Stimulated activated memory B cell treated with anti-CD40 and anti-IgM and Interleukin-4, amounts not matched to agents 10 μg/mL and 1 μg/mL and 100 μg/mL, for 72 hours (primary cell): ENCODE data around the gene AUTS2.

Source experiments
- ATAC-seq: fragments of 150-1000 bp; cut with Tn5 transposase; 2 replicates; pipeline ENCODE4 v1.10.0; 2021
- H3K27ac Mint-ChIP-seq: one replicate; pipeline ENCODE4 v1.8.0; 2022; ENCODE audit warnings: mild to moderate bottlenecking, mixed read lengths
- H3K27me3 Mint-ChIP-seq: one replicate; pipeline ENCODE4 v1.8.0; 2022; ENCODE audit warnings: mixed read lengths
- H3K36me3 Mint-ChIP-seq: one replicate; pipeline ENCODE4 v1.8.0; 2022; ENCODE audit warnings: mixed read lengths
- H3K4me1 Mint-ChIP-seq: one replicate; pipeline ENCODE4 v1.8.0; 2022; ENCODE audit warnings: mixed read lengths
- H3K4me3 Mint-ChIP-seq: one replicate; pipeline ENCODE4 v1.8.0; 2022; ENCODE audit warnings: mild to moderate bottlenecking, moderate library complexity, mixed read lengths
- H3K9me3 Mint-ChIP-seq: one replicate; pipeline ENCODE4 v1.8.0; 2022; ENCODE audit warnings: mixed read lengths

AUTS2 gene

DNA sequence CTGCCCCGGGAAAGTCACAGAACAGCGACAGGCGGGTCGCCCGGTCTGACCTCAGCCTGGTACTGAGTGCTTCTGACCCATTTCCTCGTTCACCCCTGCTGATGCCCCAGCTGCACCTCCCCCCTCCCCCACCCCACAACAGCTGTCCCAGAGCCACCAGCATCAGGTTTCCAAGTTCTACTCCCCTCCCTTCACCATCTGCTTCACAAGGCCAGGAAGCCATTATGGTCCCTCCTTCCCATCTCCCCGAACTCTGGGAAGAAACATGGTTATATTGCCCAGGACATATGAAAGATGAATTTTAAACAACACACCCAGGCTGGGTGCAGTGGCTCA, 1231.8 kb downstream of the AUTS2 start:
- Mint-ChIP-seq H3K27ac (no peak overlapping the region), H3K4me1 (peaks cover 14% of the 10 kb centered on the region), H3K4me3 (no peak overlapping the region), H3K27me3 (peaks cover 22% of the 10 kb centered on the region), H3K36me3 (no peaks in the 10 kb centered on the region), H3K9me3 (peaks cover 6% of the 10 kb centered on the region)
- ATAC-seq, result no peak

DNA sequence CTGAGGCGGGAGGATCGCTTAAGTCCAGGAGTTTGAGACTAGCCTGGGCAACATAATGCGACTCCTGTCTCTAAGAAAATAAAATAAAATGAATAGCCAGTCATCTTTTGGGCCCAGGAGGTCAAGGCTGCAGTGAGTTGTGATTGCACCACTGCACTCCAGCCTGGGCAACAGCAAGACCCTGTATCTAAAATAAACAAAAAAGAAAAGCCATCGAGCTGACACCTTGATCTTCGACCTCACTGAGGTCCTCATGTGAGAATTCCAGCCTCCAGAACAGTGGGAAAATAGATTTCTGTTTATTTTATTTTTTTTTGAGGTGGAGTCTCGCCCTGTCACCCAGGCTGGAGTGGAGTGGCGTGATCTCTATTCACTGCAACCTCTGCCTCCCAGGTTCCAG, 1232.2 kb downstream of the AUTS2 start:
- H3K9me3 Mint-ChIP-seq, result peaks cover 3% of the 10 kb centered on the region
- peaks cover 14% of the 10 kb centered on the region for H3K4me1 Mint-ChIP-seq
- no peak for ATAC-seq
- H3K4me3 Mint-ChIP-seq, result no peak overlapping the region
- no peaks in the 10 kb centered on the region for H3K36me3 Mint-ChIP-seq
- H3K27me3 Mint-ChIP-seq, result peaks cover 26% of the 10 kb centered on the region
- H3K27ac Mint-ChIP-seq, result no peak overlapping the region

DNA sequence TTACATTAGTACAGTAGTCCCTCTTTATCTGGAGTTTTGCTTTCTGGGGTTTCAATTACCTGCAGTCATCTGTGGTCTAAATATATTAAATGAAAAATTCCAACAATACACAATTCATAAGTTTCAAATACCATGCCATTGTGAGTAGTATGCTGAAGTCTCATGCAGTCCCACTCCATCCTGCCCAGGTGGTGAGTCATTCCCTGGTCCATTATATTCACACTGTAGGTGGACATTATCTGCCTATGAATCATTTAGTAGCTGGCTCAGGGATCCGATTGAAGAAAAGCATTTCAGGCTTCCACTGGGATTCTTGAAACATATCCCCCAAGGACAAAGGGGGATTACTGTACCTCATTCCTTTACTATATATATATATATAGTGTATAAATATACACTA, 1235.5 kb downstream of the AUTS2 start:
- Mint-ChIP-seq H3K9me3 (peaks cover 3% of the 10 kb centered on the region), H3K27ac (no peak overlapping the region), H3K36me3 (no peaks in the 10 kb centered on the region), H3K27me3 (peaks cover 53% of the 10 kb centered on the region), H3K4me3 (no peak overlapping the region), H3K4me1 (peaks cover 14% of the 10 kb centered on the region)
- no peak for ATAC-seq

DNA sequence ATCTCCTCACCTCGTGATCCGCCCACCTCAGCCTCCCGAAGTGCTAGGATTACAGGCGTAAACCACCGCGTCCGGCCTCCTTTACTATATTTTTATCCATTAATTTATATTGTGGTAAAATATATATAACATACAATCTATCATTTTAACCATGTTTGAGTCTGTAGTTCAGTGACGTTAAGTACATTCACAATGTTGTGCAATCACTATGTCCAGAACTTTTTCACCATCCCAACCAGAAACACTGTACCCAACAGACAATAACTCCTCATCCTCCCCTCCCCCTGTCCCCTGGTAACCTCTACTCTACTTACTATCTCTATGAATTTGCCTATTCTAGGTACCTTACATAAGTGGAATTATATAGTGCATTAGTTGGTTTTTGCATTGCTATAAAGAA, 1236.1 kb downstream of the AUTS2 start:
- ATAC-seq, result no peak
- peaks cover 3% of the 10 kb centered on the region for H3K9me3 Mint-ChIP-seq
- no peak overlapping the region for H3K27ac Mint-ChIP-seq
- peaks cover 8% of the 10 kb centered on the region for H3K4me1 Mint-ChIP-seq
- H3K4me3 Mint-ChIP-seq, result no peak overlapping the region
- H3K36me3 Mint-ChIP-seq, result no peaks in the 10 kb centered on the region
- peaks cover 49% of the 10 kb centered on the region for H3K27me3 Mint-ChIP-seq

DNA sequence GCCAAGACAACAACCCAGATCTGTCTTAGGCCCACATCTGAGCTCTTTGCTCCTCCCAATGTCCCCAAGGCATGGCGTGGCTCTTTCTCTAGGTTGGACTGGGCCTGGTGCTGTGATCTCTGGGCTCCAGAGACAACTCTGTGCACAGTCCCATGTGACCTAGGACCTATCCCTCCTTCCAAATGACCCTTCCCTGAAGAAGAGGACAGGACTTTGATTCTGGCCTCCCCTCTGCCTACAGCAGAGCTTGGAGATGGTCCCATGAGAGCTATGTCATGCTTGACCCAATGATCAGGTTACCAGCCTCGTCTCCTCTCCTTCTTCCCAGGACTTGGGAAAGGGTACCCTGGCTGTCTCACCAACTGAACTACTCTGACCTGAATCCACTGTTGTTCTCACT, 1237.4 kb downstream of the AUTS2 start:
- Mint-ChIP-seq H3K27ac (no peak overlapping the region), H3K4me3 (no peak overlapping the region), H3K9me3 (peaks cover 3% of the 10 kb centered on the region), H3K27me3 (peaks cover 38% of the 10 kb centered on the region), H3K36me3 (no peaks in the 10 kb centered on the region), H3K4me1 (no peaks in the 10 kb centered on the region)
- no peak for ATAC-seq

DNA sequence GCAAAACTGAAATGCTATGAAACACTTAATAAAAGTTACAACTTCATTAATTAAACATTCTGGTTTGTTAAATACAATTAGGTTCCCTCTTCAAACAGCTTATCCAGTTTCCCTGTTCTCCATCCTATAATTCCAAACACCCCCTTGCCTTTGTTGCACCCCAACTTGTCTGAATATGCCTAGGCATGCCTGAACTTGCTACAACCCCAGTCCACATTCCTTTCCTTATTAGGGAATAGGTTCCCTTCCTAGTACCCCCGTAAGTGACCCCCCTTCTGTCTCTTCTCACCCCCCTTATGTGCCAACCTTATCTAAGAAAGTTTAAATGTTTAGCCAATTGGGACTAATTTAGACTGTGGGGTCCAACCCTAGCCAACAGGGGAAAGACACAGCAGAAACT, 1238.0 kb downstream of the AUTS2 start:
- H3K4me3 Mint-ChIP-seq, result no peak overlapping the region
- ATAC-seq, result no peak
- no peak overlapping the region for H3K27ac Mint-ChIP-seq
- no peaks in the 10 kb centered on the region for H3K36me3 Mint-ChIP-seq
- peaks cover 38% of the 10 kb centered on the region for H3K27me3 Mint-ChIP-seq
- peaks cover 5% of the 10 kb centered on the region for H3K9me3 Mint-ChIP-seq
- H3K4me1 Mint-ChIP-seq, result no peaks in the 10 kb centered on the region

DNA sequence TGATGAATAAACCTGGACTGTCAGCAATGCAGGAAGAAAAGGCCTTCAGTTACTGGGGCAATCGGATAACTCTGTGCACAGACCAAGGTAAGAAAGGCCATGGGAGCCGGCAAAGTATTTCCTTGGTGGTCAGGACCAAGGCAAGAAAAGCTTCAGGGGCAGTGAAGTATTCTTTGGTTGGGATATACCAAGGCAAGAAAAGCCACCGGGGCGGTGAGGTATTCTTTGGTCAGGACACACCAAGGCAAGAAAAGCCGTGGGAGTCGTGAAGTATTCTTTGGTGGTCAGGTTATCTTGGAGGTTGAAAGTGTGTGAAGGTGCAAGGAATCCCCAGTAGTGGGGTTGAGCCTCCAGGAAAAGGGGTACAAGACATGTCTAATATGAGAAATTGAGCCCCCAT, 1238.7 kb downstream of the AUTS2 start:
- ATAC-seq, result no peak
- Mint-ChIP-seq H3K36me3 (no peaks in the 10 kb centered on the region), H3K27me3 (peaks cover 38% of the 10 kb centered on the region), H3K27ac (no peak overlapping the region), H3K4me1 (no peaks in the 10 kb centered on the region), H3K9me3 (peaks cover 7% of the 10 kb centered on the region), H3K4me3 (no peak overlapping the region)

DNA sequence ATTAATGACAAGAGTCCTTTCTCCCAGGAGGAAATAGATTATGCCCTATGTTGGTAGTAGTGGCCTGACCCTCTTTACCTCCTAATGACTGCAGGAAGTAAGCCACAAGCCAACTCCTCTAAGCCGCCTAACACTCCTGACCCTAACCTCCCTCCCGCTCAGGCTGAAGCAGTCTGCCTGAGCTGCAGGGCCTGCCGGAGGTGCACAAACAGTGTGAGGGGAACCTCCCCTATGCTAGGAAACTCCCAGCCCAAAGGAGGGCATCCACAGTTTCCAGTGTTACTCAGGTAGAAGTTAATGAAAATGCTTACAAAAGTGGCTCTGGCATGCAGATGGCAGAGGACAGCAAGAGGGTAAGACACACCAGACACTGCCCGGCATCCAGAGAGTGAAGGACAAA, 1239.3 kb downstream of the AUTS2 start:
- ATAC-seq, result no peak
- H3K4me1 Mint-ChIP-seq, result no peaks in the 10 kb centered on the region
- no peak overlapping the region for H3K4me3 Mint-ChIP-seq
- H3K36me3 Mint-ChIP-seq, result no peaks in the 10 kb centered on the region
- no peak overlapping the region for H3K27ac Mint-ChIP-seq
- peaks cover 13% of the 10 kb centered on the region for H3K9me3 Mint-ChIP-seq
- peaks cover 38% of the 10 kb centered on the region for H3K27me3 Mint-ChIP-seq

DNA sequence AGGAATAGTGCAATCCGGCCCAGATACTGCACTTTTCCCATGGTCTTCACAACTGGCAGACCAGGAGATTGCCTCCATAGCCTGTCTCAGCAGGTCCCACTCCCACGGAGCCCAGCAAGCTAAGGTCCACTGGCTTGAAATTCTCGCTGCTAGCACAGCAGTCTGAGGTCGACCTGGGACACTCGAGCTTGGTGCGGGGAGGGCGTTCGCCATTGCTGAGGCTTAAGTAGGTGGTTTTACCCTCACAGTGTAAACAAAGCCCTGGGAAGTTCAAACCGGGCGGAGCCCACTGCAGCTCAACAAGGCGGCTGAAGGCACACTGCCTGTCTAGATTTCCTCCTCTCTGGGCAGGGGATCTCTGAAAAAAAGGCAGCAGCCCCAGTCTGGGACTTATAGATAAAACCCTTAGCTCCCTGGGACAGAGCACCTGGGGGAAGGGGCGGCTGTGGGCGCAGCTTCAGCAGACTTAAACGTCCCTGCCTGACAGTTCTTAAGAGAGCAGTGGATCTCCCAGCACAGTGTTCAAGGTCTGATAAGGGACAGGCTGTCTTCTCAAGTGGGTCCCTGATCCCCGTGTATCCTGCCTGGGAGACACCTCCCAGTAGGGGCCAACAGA, 1240.1 kb downstream of the AUTS2 start:
- no peaks in the 10 kb centered on the region for H3K4me1 Mint-ChIP-seq

More for the DNA sequence above, 1240.1 kb downstream of the AUTS2 start:
- Mint-ChIP-seq H3K36me3 (no peaks in the 10 kb centered on the region), H3K4me3 (no peak overlapping the region), H3K9me3 (peaks cover 13% of the 10 kb centered on the region), H3K27ac (no peak overlapping the region), H3K27me3 (peaks cover 38% of the 10 kb centered on the region)
- ATAC-seq, result no peak
